Suprapubic skin (tissue), 3 donors: ENCODE measurements around the gene C1QTNF6.

Source experiments
- CTCF ChIP-seq, 2 donors: fragments of 200-600 bp in 1 of 2; fragments of 450-650 bp in 1 of 2; sonication (generic) in 1 of 2; IDR thresholded peaks; one replicate each; pipeline ENCODE4 v1.5.1; 2016 to 2019; ENCODE audit warnings: antibody characterized with exemption in 2 of 2, mild to moderate bottlenecking in 1 of 2, moderate library complexity in 1 of 2
- POLR2A ChIP-seq, 2 donors: fragments of 450-650 bp; IDR thresholded peaks; one replicate each; pipeline ENCODE4 v1.6.1; 2017; ENCODE audit warnings: antibody characterized with exemption in 2 of 2, mild to moderate bottlenecking in 2 of 2, moderate library complexity in 2 of 2

DNA sequence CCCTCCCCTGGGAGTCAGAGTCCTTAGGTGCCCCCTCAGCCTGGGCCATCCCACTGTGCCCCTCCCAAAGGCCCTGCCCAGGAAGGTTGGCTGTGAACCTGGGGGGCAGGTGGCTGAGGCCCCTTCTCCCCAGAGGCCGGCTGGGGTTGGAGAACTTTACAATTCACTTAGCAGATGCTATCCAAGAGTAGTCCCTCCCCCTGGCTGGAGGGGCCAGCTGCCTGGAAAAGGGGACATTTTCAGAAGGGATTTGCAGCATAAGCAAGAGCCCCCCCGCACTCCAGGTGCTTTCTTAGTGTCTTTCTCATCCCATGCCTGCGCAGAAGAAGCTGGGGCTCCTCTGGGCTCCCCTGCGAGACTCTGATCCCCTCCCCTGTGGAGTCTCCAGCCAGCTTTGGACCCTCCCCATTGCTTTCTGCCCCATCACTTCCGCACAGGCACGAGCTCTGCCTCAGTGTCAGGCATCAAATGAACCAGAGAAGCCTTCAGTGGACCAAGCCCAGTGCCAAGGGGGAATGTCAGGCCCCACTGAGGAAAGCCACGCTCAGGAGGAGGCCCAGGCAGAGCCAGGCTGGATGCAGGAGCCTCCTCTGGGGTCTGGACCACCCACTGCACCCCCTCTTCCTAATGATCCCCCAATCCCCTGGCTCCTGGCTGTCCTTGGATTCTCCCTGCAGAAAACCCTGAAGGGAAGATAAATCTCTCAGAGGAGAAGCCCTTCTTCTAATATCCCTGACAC is 20.5 kb upstream of the C1QTNF6 start:
- TF ChIP-seq CTCF (IDR thresholded peaks at IDR 0.05) (no peak), POLR2A (IDR thresholded peaks at IDR 0.05) (no peak)
